SK-N-SH (cell line): ENCODE results near the gene ME3.

Source experiments
- EZH2phosphoT487 ChIP-seq: fragments of 200-600 bp; sonication (generic); IDR thresholded peaks from 2 replicates; pipeline ENCODE4 v1.6.1; 2017; ENCODE audit warnings: low read depth, mixed run types, mild to moderate bottlenecking, antibody characterized with exemption, moderate library complexity, borderline replicate concordance
- FOXM1 ChIP-seq: IDR thresholded peaks from 2 replicates; pipeline ENCODE4 v1.4.0; 2012; ENCODE audit warnings: low read depth, mild to moderate bottlenecking
- RAD21 ChIP-seq: IDR thresholded peaks from 2 replicates; pipeline ENCODE4 v1.6.1; 2012; ENCODE audit warnings: mild to moderate bottlenecking, low read length
- SIN3A ChIP-seq: IDR thresholded peaks from 2 replicates; pipeline ENCODE4 v1.6.1; 2012; ENCODE audit warnings: low read depth, mild to moderate bottlenecking, low read length, moderate library complexity, borderline replicate concordance
- TAF1 ChIP-seq: IDR thresholded peaks from 2 replicates; pipeline ENCODE4 v1.6.1; 2012; ENCODE audit warnings: low read depth, mild to moderate bottlenecking, low read length, moderate library complexity, borderline replicate concordance
- TCF12 ChIP-seq: IDR thresholded peaks from 2 replicates; pipeline ENCODE4 v1.4.0; 2012
- TF ChIP-seq, protein P1 (sequence below): fragments of 200-600 bp; sonication (generic); IDR thresholded peaks from 2 replicates; pipeline ENCODE4 v1.6.1; 2017; ENCODE audit warnings: antibody characterized with exemption, mild to moderate bottlenecking, moderate library complexity
- TF ChIP-seq, protein P2 (sequence below): fragments of 150-350 bp; IDR thresholded peaks from 2 replicates; pipeline ENCODE4 v1.6.1; 2016; ENCODE audit warnings: mild to moderate bottlenecking, low read depth, low read length
- TF ChIP-seq, protein P3 (sequence below): fragments of 150-350 bp; IDR thresholded peaks from 2 replicates; pipeline ENCODE4 v1.6.1; 2017; ENCODE audit warnings: antibody characterized with exemption, low read length, low read depth, borderline replicate concordance

DNA sequence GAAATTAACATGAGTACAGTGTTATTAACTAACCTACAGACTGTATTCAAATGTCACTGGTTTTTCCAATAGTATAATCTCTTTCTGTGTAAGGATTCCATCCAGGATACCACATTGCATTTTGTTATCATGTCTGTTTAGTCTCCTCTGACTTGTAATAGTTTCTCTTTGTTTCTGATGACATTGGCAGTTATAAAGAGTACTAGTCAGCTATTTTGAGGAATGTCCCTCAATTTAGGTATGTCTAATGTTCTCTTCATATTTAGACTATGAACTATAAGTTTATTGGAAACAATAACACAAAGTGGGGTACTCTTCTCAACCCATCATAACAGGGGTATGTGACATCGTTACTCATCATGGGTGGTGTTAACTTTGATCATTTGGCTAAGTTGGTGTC is 20.3 kb upstream of the ME3 start:
- TF ChIP-seq RAD21 (no peak), EZH2phosphoT487 (no peak), SIN3A (no peak), TCF12 (no peak), TAF1 (no peak), FOXM1 (no peak)
- TF ChIP-seq, protein P1, sequence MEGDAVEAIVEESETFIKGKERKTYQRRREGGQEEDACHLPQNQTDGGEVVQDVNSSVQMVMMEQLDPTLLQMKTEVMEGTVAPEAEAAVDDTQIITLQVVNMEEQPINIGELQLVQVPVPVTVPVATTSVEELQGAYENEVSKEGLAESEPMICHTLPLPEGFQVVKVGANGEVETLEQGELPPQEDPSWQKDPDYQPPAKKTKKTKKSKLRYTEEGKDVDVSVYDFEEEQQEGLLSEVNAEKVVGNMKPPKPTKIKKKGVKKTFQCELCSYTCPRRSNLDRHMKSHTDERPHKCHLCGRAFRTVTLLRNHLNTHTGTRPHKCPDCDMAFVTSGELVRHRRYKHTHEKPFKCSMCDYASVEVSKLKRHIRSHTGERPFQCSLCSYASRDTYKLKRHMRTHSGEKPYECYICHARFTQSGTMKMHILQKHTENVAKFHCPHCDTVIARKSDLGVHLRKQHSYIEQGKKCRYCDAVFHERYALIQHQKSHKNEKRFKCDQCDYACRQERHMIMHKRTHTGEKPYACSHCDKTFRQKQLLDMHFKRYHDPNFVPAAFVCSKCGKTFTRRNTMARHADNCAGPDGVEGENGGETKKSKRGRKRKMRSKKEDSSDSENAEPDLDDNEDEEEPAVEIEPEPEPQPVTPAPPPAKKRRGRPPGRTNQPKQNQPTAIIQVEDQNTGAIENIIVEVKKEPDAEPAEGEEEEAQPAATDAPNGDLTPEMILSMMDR, result no peak
- TF ChIP-seq, protein P2, sequence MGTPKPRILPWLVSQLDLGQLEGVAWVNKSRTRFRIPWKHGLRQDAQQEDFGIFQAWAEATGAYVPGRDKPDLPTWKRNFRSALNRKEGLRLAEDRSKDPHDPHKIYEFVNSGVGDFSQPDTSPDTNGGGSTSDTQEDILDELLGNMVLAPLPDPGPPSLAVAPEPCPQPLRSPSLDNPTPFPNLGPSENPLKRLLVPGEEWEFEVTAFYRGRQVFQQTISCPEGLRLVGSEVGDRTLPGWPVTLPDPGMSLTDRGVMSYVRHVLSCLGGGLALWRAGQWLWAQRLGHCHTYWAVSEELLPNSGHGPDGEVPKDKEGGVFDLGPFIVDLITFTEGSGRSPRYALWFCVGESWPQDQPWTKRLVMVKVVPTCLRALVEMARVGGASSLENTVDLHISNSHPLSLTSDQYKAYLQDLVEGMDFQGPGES, result no peak
- TF ChIP-seq, protein P3, sequence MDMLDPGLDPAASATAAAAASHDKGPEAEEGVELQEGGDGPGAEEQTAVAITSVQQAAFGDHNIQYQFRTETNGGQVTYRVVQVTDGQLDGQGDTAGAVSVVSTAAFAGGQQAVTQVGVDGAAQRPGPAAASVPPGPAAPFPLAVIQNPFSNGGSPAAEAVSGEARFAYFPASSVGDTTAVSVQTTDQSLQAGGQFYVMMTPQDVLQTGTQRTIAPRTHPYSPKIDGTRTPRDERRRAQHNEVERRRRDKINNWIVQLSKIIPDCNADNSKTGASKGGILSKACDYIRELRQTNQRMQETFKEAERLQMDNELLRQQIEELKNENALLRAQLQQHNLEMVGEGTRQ, result no peak
